ENCODE results near the gene NDUFA8.

The NDUFA8 gene

GRCh38 chr9:122125158-122125508 is 34.4 kb downstream of the NDUFA8 start:
- no peaks in the 10 kb centered on the region for H3K36me3 ChIP-seq (ENCODE audit: insufficient read depth, low read length)
- no peaks in the 10 kb centered on the region for H3K9me3 ChIP-seq (replicated peaks; ENCODE audit: low read length)
- H3K27me3 ChIP-seq (ENCODE audit: control insufficient read depth, insufficient read depth, low read length): peaks cover 11% of the 10 kb centered on the region
- no peak overlapping the region for H3K9ac ChIP-seq (ENCODE audit: low read depth, low read length)
- peaks cover 15% of the 10 kb centered on the region for H3K4me1 ChIP-seq (ENCODE audit: control insufficient read depth, insufficient read depth, low read length)
- no peak overlapping the region for H3K4me3 ChIP-seq (ENCODE audit: low read length)
- no peak overlapping the region for H3K4me2 ChIP-seq (ENCODE audit: low read length)

DNA sequence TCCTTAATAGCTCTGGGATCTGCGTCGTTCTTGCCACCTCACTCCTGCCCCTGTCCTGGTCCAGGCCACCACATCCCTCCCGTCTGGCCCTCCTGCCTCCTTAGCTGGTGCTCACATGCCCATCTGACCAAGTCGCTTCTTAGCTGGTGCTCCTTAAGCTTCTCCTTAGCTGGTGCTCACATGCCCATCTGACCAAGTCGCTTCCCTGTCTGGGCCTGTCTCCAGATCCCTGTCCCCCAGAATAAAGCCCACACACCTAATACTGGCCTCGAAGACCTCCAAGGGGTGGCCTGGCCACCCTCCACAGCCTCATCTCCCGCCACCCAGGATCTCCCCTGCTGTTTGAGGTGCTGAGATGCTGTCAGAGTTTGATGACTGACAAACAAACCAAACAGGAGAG is 35.1 kb downstream of the NDUFA8 start:
- H3K27me3 ChIP-seq (ENCODE audit: control insufficient read depth, insufficient read depth, low read length): peaks cover 11% of the 10 kb centered on the region

DNA sequence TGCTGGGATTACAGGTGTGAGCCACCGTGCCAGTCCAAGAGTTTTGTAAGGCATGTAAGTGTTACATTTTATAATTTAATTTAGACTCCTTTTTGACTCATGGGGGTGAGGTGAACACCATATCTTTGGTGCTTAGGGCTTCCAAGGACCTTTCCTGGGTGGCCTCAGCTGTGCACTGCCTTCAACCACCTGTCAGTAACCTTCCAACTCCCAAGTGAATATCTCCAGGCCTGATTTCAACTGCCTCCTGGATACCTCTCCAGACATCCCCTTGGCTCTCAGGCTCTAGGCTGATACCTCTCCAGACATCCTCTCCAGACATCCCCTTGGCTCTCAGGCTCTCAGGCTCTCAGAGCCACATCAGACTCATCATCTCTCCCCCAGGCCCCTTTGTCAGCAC is 35.5 kb downstream of the NDUFA8 start:
- Histone ChIP-seq H3K36me3 (ENCODE audit: insufficient read depth, low read length) (no peaks in the 10 kb centered on the region), H3K9me3 (replicated peaks; ENCODE audit: low read length) (no peaks in the 10 kb centered on the region), H3K4me2 (ENCODE audit: low read length) (no peak overlapping the region), H3K4me1 (ENCODE audit: control insufficient read depth, insufficient read depth, low read length) (peaks cover 15% of the 10 kb centered on the region), H3K4me3 (ENCODE audit: low read length) (no peak overlapping the region), H3K9ac (ENCODE audit: low read depth, low read length) (no peak overlapping the region), H3K27me3 (ENCODE audit: control insufficient read depth, insufficient read depth, low read length) (peaks cover 11% of the 10 kb centered on the region)

More for the DNA sequence above, 35.1 kb downstream of the NDUFA8 start:
- Histone ChIP-seq H3K4me1 (ENCODE audit: control insufficient read depth, insufficient read depth, low read length) (peaks cover 15% of the 10 kb centered on the region), H3K36me3 (ENCODE audit: insufficient read depth, low read length) (no peaks in the 10 kb centered on the region), H3K9me3 (replicated peaks; ENCODE audit: low read length) (no peaks in the 10 kb centered on the region), H3K4me3 (ENCODE audit: low read length) (no peak overlapping the region), H3K9ac (ENCODE audit: low read depth, low read length) (no peak overlapping the region), H3K4me2 (ENCODE audit: low read length) (no peak overlapping the region)

- Histone ChIP-seq H3K9me3 (replicated peaks; ENCODE audit: low read length) (no peaks in the 10 kb centered on the region), H3K9ac (ENCODE audit: low read depth, low read length) (no peak overlapping the region), H3K27me3 (ENCODE audit: control insufficient read depth, insufficient read depth, low read length) (peaks cover 11% of the 10 kb centered on the region), H3K4me3 (ENCODE audit: low read length) (no peak overlapping the region), H3K4me1 (ENCODE audit: control insufficient read depth, insufficient read depth, low read length) (peaks cover 15% of the 10 kb centered on the region), H3K4me2 (ENCODE audit: low read length) (no peak overlapping the region), H3K36me3 (ENCODE audit: insufficient read depth, low read length) (no peaks in the 10 kb centered on the region)
Measured at GRCh38 chr9:122122903-122123632, 36.5 kb downstream of the NDUFA8 start.

GRCh38 chr9:122122468-122122867 is 37.1 kb downstream of the NDUFA8 start:
- Histone ChIP-seq H3K27me3 (ENCODE audit: control insufficient read depth, insufficient read depth, low read length) (peaks cover 11% of the 10 kb centered on the region), H3K9ac (ENCODE audit: low read depth, low read length) (no peak overlapping the region), H3K9me3 (replicated peaks; ENCODE audit: low read length) (no peaks in the 10 kb centered on the region), H3K4me3 (ENCODE audit: low read length) (no peak overlapping the region), H3K36me3 (ENCODE audit: insufficient read depth, low read length) (no peaks in the 10 kb centered on the region), H3K4me1 (ENCODE audit: control insufficient read depth, insufficient read depth, low read length) (peaks cover 15% of the 10 kb centered on the region), H3K4me2 (ENCODE audit: low read length) (no peak overlapping the region)

DNA sequence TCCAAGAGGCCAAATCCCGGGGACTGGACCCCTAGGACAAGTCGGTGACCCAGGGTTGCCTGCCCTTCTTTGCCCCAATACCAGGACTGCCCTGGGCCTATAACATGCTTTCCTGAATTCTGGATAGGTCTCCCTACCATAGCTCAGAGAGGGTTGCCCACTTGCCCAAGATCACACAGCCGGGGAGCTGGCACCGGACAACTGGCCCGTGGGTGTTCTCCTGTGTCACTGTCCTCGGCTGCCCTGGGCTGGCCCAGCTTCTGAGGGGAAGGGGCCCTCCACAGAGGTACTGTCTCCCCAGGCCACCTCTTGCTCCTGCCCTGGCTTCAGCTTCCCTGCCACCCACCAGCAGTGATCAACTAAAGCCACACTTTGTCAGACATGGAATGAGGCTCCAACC is 37.6 kb downstream of the NDUFA8 start:
- Histone ChIP-seq H3K4me1 (ENCODE audit: control insufficient read depth, insufficient read depth, low read length) (peaks cover 15% of the 10 kb centered on the region), H3K4me2 (ENCODE audit: low read length) (no peak overlapping the region), H3K27me3 (ENCODE audit: control insufficient read depth, insufficient read depth, low read length) (peaks cover 11% of the 10 kb centered on the region), H3K9me3 (replicated peaks; ENCODE audit: low read length) (no peaks in the 10 kb centered on the region), H3K36me3 (ENCODE audit: insufficient read depth, low read length) (no peaks in the 10 kb centered on the region), H3K4me3 (ENCODE audit: low read length) (no peak overlapping the region), H3K9ac (ENCODE audit: low read depth, low read length) (no peak overlapping the region)

- Histone ChIP-seq H3K4me1 (ENCODE audit: control insufficient read depth, insufficient read depth, low read length) (peaks cover 12% of the 10 kb centered on the region), H3K4me3 (ENCODE audit: low read length) (no peak overlapping the region), H3K9me3 (replicated peaks; ENCODE audit: low read length) (no peaks in the 10 kb centered on the region), H3K9ac (ENCODE audit: low read depth, low read length) (no peak overlapping the region), H3K4me2 (ENCODE audit: low read length) (no peak overlapping the region), H3K36me3 (ENCODE audit: insufficient read depth, low read length) (no peaks in the 10 kb centered on the region), H3K27me3 (ENCODE audit: control insufficient read depth, insufficient read depth, low read length) (peaks cover 12% of the 10 kb centered on the region)
Measured at GRCh38 chr9:122121391-122121790, 38.2 kb downstream of the NDUFA8 start.

- Histone ChIP-seq H3K4me1 (ENCODE audit: control insufficient read depth, insufficient read depth, low read length) (peaks cover 3% of the 10 kb centered on the region), H3K36me3 (ENCODE audit: insufficient read depth, low read length) (no peaks in the 10 kb centered on the region), H3K4me2 (ENCODE audit: low read length) (no peak overlapping the region), H3K9ac (ENCODE audit: low read depth, low read length) (no peak overlapping the region), H3K4me3 (ENCODE audit: low read length) (no peak overlapping the region), H3K27me3 (ENCODE audit: control insufficient read depth, insufficient read depth, low read length) (peaks cover 19% of the 10 kb centered on the region), H3K9me3 (replicated peaks; ENCODE audit: low read length) (no peaks in the 10 kb centered on the region)
Measured at GRCh38 chr9:122120316-122121071, 39.1 kb downstream of the NDUFA8 start.

DNA sequence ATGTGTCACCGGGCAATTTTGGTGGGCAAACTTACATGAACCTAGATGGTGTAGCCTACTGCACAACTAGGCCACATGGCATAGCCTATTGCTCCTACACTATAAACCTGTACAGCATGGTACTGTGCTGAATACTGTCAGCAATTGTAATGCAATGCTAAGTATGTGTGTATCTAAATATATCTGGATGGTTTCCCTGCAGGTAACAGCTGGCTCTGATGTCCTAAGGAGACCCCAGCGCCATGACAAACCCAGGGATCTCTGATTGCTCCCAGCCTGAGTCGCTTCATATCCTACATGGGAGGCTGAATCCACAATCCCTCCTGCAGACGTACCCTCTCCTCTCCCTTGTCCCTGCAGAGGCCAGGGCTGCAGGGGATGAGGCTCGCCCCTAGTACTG is 39.9 kb downstream of the NDUFA8 start:
- no peaks in the 10 kb centered on the region for H3K9me3 ChIP-seq (replicated peaks; ENCODE audit: low read length)
- H3K36me3 ChIP-seq (ENCODE audit: insufficient read depth, low read length): no peaks in the 10 kb centered on the region
- no peak overlapping the region for H3K4me3 ChIP-seq (ENCODE audit: low read length)
- H3K9ac ChIP-seq (ENCODE audit: low read depth, low read length): no peak overlapping the region
- H3K27me3 ChIP-seq (ENCODE audit: control insufficient read depth, insufficient read depth, low read length): peaks cover 26% of the 10 kb centered on the region
- H3K4me2 ChIP-seq (ENCODE audit: low read length): no peak overlapping the region
- no peaks in the 10 kb centered on the region for H3K4me1 ChIP-seq (ENCODE audit: control insufficient read depth, insufficient read depth, low read length)

DNA sequence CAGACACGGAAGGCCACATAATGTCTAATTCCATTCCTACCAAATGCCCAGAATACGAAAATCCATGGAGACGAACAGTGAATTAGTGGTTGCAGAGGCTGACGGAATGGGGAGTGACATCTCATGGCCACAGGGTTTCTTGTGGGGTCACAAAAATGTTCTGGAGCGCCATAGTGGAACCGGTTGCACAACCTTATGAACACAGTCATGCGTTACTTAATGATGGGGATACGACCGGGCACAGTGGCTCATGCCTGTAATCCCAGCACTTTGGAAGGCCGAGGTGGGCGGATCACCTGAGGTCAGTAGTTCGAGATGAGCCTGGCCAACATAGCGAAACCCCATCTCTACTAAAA is 40.4 kb downstream of the NDUFA8 start:
- H3K36me3 ChIP-seq (ENCODE audit: insufficient read depth, low read length): no peaks in the 10 kb centered on the region
- no peak overlapping the region for H3K4me2 ChIP-seq (ENCODE audit: low read length)
- H3K27me3 ChIP-seq (ENCODE audit: control insufficient read depth, insufficient read depth, low read length): peaks cover 27% of the 10 kb centered on the region
- H3K9ac ChIP-seq (ENCODE audit: low read depth, low read length): no peak overlapping the region
- H3K4me3 ChIP-seq (ENCODE audit: low read length): no peak overlapping the region
- no peaks in the 10 kb centered on the region for H3K4me1 ChIP-seq (ENCODE audit: control insufficient read depth, insufficient read depth, low read length)
- no peaks in the 10 kb centered on the region for H3K9me3 ChIP-seq (replicated peaks; ENCODE audit: low read length)

GRCh38 chr9:122118343-122119165 is 41.0 kb downstream of the NDUFA8 start:
- H3K9me3 ChIP-seq (replicated peaks; ENCODE audit: low read length): no peaks in the 10 kb centered on the region
- no peaks in the 10 kb centered on the region for H3K4me1 ChIP-seq (ENCODE audit: control insufficient read depth, insufficient read depth, low read length)
- H3K27me3 ChIP-seq (ENCODE audit: control insufficient read depth, insufficient read depth, low read length): peaks cover 26% of the 10 kb centered on the region

More at GRCh38 chr9:122118343-122119165, 41.0 kb downstream of the NDUFA8 start:
- no peak overlapping the region for H3K4me3 ChIP-seq (ENCODE audit: low read length)
- no peak overlapping the region for H3K4me2 ChIP-seq (ENCODE audit: low read length)
- H3K36me3 ChIP-seq (ENCODE audit: insufficient read depth, low read length): no peaks in the 10 kb centered on the region
- H3K9ac ChIP-seq (ENCODE audit: low read depth, low read length): no peak overlapping the region
